Neuronal stem cell (in vitro differentiated cells): ENCODE data around the gene B9D2.

ENCODE experiments used
- DNase-seq: peaks from one replicate; pipeline ENCODE4 v3.0.0-alpha.2; 2013; ENCODE audit warnings: low spot score
- H2AFZ ChIP-seq: one replicate; pipeline ENCODE4 v1.6.1; 2013; ENCODE audit warnings: mild to moderate bottlenecking, low read length, inconsistent platforms
- H2AK5ac ChIP-seq: 2 replicates; pipeline ENCODE4 v1.6.1; 2013; ENCODE audit warnings: low read depth, mild to moderate bottlenecking, inconsistent platforms, low read length, moderate library complexity, mixed read lengths
- H2BK120ac ChIP-seq: 2 replicates; pipeline ENCODE4 v1.6.1; 2013; ENCODE audit warnings: low read depth, mild to moderate bottlenecking, inconsistent platforms, low read length, moderate library complexity, mixed read lengths
- H2BK12ac ChIP-seq: one replicate; pipeline ENCODE4 v1.6.1; 2013; ENCODE audit warnings: low read length, inconsistent platforms
- H2BK15ac ChIP-seq: 2 replicates; pipeline ENCODE4 v1.6.1; 2013; ENCODE audit warnings: mild to moderate bottlenecking, low read length, inconsistent platforms, mixed read lengths
- H2BK5ac ChIP-seq: one replicate; pipeline ENCODE4 v1.6.1; 2013; ENCODE audit warnings: inconsistent platforms, mild to moderate bottlenecking, low read length, moderate library complexity
- H3K14ac ChIP-seq: one replicate; pipeline ENCODE4 v1.6.1; 2013; ENCODE audit warnings: low read length, inconsistent platforms
- H3K18ac ChIP-seq: 2 replicates; pipeline ENCODE4 v1.6.1; 2013; ENCODE audit warnings: low read length, inconsistent platforms
- H3K23ac ChIP-seq: 2 replicates; pipeline ENCODE4 v1.6.1; 2013; ENCODE audit warnings: low read depth, mild to moderate bottlenecking, mixed read lengths, low read length, inconsistent platforms; ENCODE audit not compliant: poor library complexity
- H3K27ac ChIP-seq: replicated peaks from 3 replicates; pipeline ENCODE4 v1.5.1; 2013; ENCODE audit warnings: low read length, inconsistent platforms
- H3K27me3 ChIP-seq, 3 experiments: 2 replicates each; pipeline ENCODE4 v1.6.1; 2013; ENCODE audit warnings: low read length in 3 of 3, mild to moderate bottlenecking in 2 of 3, inconsistent platforms in 1 of 3, low read depth in 1 of 3, mixed read lengths in 1 of 3, moderate library complexity in 1 of 3; ENCODE audit not compliant: control insufficient read depth in 3 of 3, insufficient read depth in 3 of 3
- H3K36me3 ChIP-seq, 2 donors: replicated peaks in 1 of 2; 2 replicates each; pipeline ENCODE4 v1.6.1; 2013; ENCODE audit warnings: low read length in 2 of 2; ENCODE audit not compliant: control insufficient read depth in 2 of 2, insufficient read depth in 2 of 2
- H3K4ac ChIP-seq: 2 replicates; pipeline ENCODE4 v1.6.1; 2013; ENCODE audit warnings: inconsistent platforms, mild to moderate bottlenecking, low read length, moderate library complexity
- H3K4me1 ChIP-seq, 2 donors: 1 replicate in 1 of 2; 2 replicates in 1 of 2; pipeline ENCODE4 v1.6.1; 2013; ENCODE audit warnings: low read length in 2 of 2, low read depth in 1 of 2; ENCODE audit not compliant: control insufficient read depth in 2 of 2, insufficient read depth in 1 of 2
- H3K4me2 ChIP-seq: one replicate; pipeline ENCODE4 v1.6.1; 2013; ENCODE audit warnings: mild to moderate bottlenecking, low read length, inconsistent platforms; ENCODE audit not compliant: insufficient read depth, poor library complexity, severe bottlenecking
- H3K4me3 ChIP-seq, 2 donors: 2 replicates each; pipeline ENCODE4 v1.5.1; 2013; ENCODE audit warnings: low read length in 2 of 2, mild to moderate bottlenecking in 2 of 2, inconsistent platforms in 1 of 2, moderate library complexity in 1 of 2
- H3K79me1 ChIP-seq: one replicate; pipeline ENCODE4 v1.6.1; 2013; ENCODE audit warnings: low read depth, mild to moderate bottlenecking, inconsistent platforms, low read length, moderate library complexity
- H3K9ac ChIP-seq: one replicate; pipeline ENCODE4 v1.6.1; 2013; ENCODE audit warnings: mild to moderate bottlenecking, low read depth, low read length, inconsistent platforms; ENCODE audit not compliant: poor library complexity
- H3K9me3 ChIP-seq, 2 donors: replicated peaks in 1 of 2; 2 replicates each; pipeline versions ENCODE3 to v1.6.1; 2013; ENCODE audit warnings: low read length in 2 of 2, mild to moderate bottlenecking in 2 of 2, inconsistent platforms in 1 of 2, low read depth in 1 of 2, mixed read lengths in 1 of 2, moderate library complexity in 1 of 2; ENCODE audit not compliant: control insufficient read depth in 2 of 2, insufficient read depth in 1 of 2
- H4K8ac ChIP-seq: one replicate; pipeline ENCODE4 v1.6.1; 2013; ENCODE audit warnings: low read depth, mild to moderate bottlenecking, inconsistent platforms, low read length, moderate library complexity
- H4K91ac ChIP-seq: one replicate; pipeline ENCODE4 v1.6.1; 2013; ENCODE audit warnings: low read length, low read depth, mild to moderate bottlenecking, inconsistent platforms; ENCODE audit not compliant: poor library complexity
- whole genome bisulfite sequencing, 2 donors: extraction: QIAGEN DNeasy Blood & Tissue Kit; methylation state at CpG; one replicate each; pipeline ENCODE4 v1.1.7; 2013; ENCODE audit warnings: missing lambda C conversion rate in 2 of 2, mixed read lengths in 1 of 2; ENCODE audit not compliant: insufficient read length in 2 of 2, insufficient replicate concordance in 1 of 2; ENCODE audit errors: extremely low coverage in 2 of 2; 5-methylcytosine and 5-hydroxymethylcytosine counted together

B9D2 gene

GRCh38 chr19:41362143-41362847 is 1.7 kb downstream of the B9D2 start:
- H3K9ac ChIP-seq = no peak overlapping the region
- peaks cover 0 to 11% of the 10 kb centered on the region in 2 donors for H3K36me3 ChIP-seq
- H2BK5ac ChIP-seq = no peak overlapping the region
- peaks cover 7% of the 10 kb centered on the region for H3K79me1 ChIP-seq
- H3K9me3 ChIP-seq = no peaks in the 10 kb centered on the region
- H2BK12ac ChIP-seq = no peak overlapping the region
- H2BK15ac ChIP-seq = no peak overlapping the region
- H2AK5ac ChIP-seq = no peak overlapping the region
- H3K18ac ChIP-seq = no peak overlapping the region
- H2AFZ ChIP-seq = no peak overlapping the region
- no peak overlapping the region for H3K4me3 ChIP-seq
- no peaks in the 10 kb centered on the region for H3K27me3 ChIP-seq
- no peak overlapping the region for H3K23ac ChIP-seq
- no peak overlapping the region for H3K27ac ChIP-seq
- no peak overlapping the region for H3K4me2 ChIP-seq
- H3K4me1 ChIP-seq = peaks cover 4 to 5% of the 10 kb centered on the region in 2 donors
- H2BK120ac ChIP-seq = no peak overlapping the region
- WGBS, 2 donors = no CpG with 5 or more reads among the region's 10 CpGs
- no peak overlapping the region for H4K8ac ChIP-seq
- H3K4ac ChIP-seq = no peak overlapping the region
- no peak for DNase-seq
- no peak overlapping the region for H3K14ac ChIP-seq
- no peak overlapping the region for H4K91ac ChIP-seq

GRCh38 chr19:41359741-41360140 is 4.2 kb downstream of the B9D2 start:
- H4K8ac ChIP-seq = no peak overlapping the region
- no peak overlapping the region for H2AK5ac ChIP-seq
- no peak for DNase-seq
- peaks cover 0 to 1% (median 0%) of the 10 kb centered on the region in 3 experiments for H3K27me3 ChIP-seq
- H3K18ac ChIP-seq = no peak overlapping the region
- no peak overlapping the region for H3K4me3 ChIP-seq
- no peak overlapping the region for H3K14ac ChIP-seq
- peaks cover under 1% of the 10 kb centered on the region for H3K79me1 ChIP-seq
- H2AFZ ChIP-seq = no peak overlapping the region
- no peak overlapping the region for H2BK120ac ChIP-seq
- H2BK5ac ChIP-seq = no peak overlapping the region
- no peak overlapping the region for H3K27ac ChIP-seq
- H3K4ac ChIP-seq = no peak overlapping the region
- no peak overlapping the region for H2BK15ac ChIP-seq
- H4K91ac ChIP-seq = no peak overlapping the region
- H3K23ac ChIP-seq = no peak overlapping the region
- peaks cover 4 to 5% of the 10 kb centered on the region in 2 donors for H3K4me1 ChIP-seq
- no peak overlapping the region for H3K9ac ChIP-seq
- no CpG with 5 or more reads among the region's 1 CpG for WGBS, 2 donors
- no peak overlapping the region for H2BK12ac ChIP-seq
- H3K36me3 ChIP-seq = peaks cover 0 to 8% of the 10 kb centered on the region in 2 donors
- H3K9me3 ChIP-seq = no peaks in the 10 kb centered on the region
- no peak overlapping the region for H3K4me2 ChIP-seq

- Histone ChIP-seq H2BK120ac (no peak overlapping the region), H2AFZ (no peak overlapping the region), H3K4ac (peak overlapping the region; percentile 11), H3K27me3 (peaks cover 0 to 13% (median 8%) of the 10 kb centered on the region in 3 experiments), H2BK12ac (no peak overlapping the region), H3K4me2 (no peak overlapping the region), H3K9me3 (no peaks in the 10 kb centered on the region), H3K18ac (no peak overlapping the region), H2AK5ac (peak overlapping the region; percentile 88), H3K4me1 (peaks cover 0 to 7% of the 10 kb centered on the region in 2 donors), H2BK5ac (no peak overlapping the region), H3K9ac (no peak overlapping the region), H3K14ac (no peak overlapping the region), H3K79me1 (no peaks in the 10 kb centered on the region), H4K8ac (no peak overlapping the region), H3K27ac (no peak overlapping the region), H3K4me3 (peak overlapping the region in 1 of 2 donors; percentile 26), H3K36me3 (peaks cover 0 to 8% of the 10 kb centered on the region in 2 donors), H3K23ac (peak overlapping the region; percentile 44), H4K91ac (no peak overlapping the region), H2BK15ac (no peak overlapping the region)
- no peak for DNase-seq
- no CpG with 5 or more reads among the region's 13 CpGs for WGBS, 2 donors
These were observed 6.2 kb downstream of the B9D2 start for GRCh38 chr19:41357746-41358145.

- Histone ChIP-seq H3K27me3 (peaks cover 0 to 19% (median 14%) of the 10 kb centered on the region in 3 experiments), H2AK5ac (peak overlapping the region; percentile 88), H3K23ac (no peak overlapping the region), H3K4me1 (peaks cover 3 to 9% of the 10 kb centered on the region in 2 donors), H3K14ac (no peak overlapping the region), H2BK12ac (no peak overlapping the region), H4K8ac (no peak overlapping the region), H3K9me3 (peaks cover 0 to 1% of the 10 kb centered on the region in 2 donors), H2BK120ac (no peak overlapping the region), H3K79me1 (no peaks in the 10 kb centered on the region), H4K91ac (no peak overlapping the region), H3K36me3 (peaks cover 0 to 4% of the 10 kb centered on the region in 2 donors), H3K4me2 (no peak overlapping the region), H3K9ac (no peak overlapping the region), H2BK15ac (no peak overlapping the region), H2BK5ac (no peak overlapping the region), H3K27ac (no peak overlapping the region), H3K4me3 (no peak overlapping the region), H3K18ac (no peak overlapping the region), H3K4ac (no peak overlapping the region), H2AFZ (no peak overlapping the region)
- no CpG with 5 or more reads among the region's 11 CpGs for WGBS, 2 donors
- no peak for DNase-seq
These were observed 6.8 kb downstream of the B9D2 start for GRCh38 chr19:41356984-41357739.
